GM12865 (cell line): ENCODE results near the gene FAP.

Experiments
- DNase-seq: peaks from one replicate; pipeline ENCODE4 v3.0.0; 2010; ENCODE audit warnings: low read depth
- H3K4me3 ChIP-seq: 2 replicates; pipeline ENCODE4 v1.5.1; 2011; ENCODE audit warnings: mild to moderate bottlenecking, low read depth, low read length, control low read depth
- TF ChIP-seq, protein P1 (sequence below): IDR thresholded peaks from 2 replicates; pipeline ENCODE4 v1.5.1; 2011; ENCODE audit warnings: low read length, control low read depth, low read depth, inconsistent platforms; ENCODE audit not compliant: insufficient read depth; ENCODE audit errors: missing control alignments

FAP gene

DNA sequence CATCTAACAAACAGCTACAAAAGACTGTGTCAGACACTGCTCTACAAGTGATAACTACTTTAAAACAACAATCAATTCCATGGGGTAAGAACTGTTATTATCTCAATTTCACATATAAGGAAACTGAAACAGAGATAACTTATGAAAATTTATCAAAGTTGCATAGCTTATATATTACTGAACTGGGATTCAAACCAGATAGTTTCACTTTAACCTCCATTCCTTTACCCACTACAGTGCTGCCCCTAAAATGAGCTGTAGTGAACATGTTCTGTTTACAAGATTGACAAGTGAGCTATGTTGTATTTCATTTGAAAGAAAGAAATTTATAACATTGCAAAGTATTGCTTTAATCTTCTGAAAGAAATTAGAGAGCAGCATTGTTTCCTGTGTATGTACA, 77.1 kb downstream of the FAP start:
- TF ChIP-seq, protein P1, sequence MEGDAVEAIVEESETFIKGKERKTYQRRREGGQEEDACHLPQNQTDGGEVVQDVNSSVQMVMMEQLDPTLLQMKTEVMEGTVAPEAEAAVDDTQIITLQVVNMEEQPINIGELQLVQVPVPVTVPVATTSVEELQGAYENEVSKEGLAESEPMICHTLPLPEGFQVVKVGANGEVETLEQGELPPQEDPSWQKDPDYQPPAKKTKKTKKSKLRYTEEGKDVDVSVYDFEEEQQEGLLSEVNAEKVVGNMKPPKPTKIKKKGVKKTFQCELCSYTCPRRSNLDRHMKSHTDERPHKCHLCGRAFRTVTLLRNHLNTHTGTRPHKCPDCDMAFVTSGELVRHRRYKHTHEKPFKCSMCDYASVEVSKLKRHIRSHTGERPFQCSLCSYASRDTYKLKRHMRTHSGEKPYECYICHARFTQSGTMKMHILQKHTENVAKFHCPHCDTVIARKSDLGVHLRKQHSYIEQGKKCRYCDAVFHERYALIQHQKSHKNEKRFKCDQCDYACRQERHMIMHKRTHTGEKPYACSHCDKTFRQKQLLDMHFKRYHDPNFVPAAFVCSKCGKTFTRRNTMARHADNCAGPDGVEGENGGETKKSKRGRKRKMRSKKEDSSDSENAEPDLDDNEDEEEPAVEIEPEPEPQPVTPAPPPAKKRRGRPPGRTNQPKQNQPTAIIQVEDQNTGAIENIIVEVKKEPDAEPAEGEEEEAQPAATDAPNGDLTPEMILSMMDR, result no peak
- H3K4me3 ChIP-seq, result no peak overlapping the region
- no peak for DNase-seq

- TF ChIP-seq, protein P1, result no peak
- no peak for DNase-seq
- H3K4me3 ChIP-seq, result no peak overlapping the region
Measured at GRCh38 chr2:162164802-162165201, 78.4 kb downstream of the FAP start.

- DNase-seq, result no peak
- TF ChIP-seq, protein P1, result no peak
- H3K4me3 ChIP-seq, result no peak overlapping the region
Measured at GRCh38 chr2:162159446-162159845, 83.8 kb downstream of the FAP start.

- H3K4me3 ChIP-seq, result no peak overlapping the region
- DNase-seq, result no peak
- TF ChIP-seq, protein P1, result no peak
Measured at GRCh38 chr2:162156149-162156548, 87.1 kb downstream of the FAP start.

DNA sequence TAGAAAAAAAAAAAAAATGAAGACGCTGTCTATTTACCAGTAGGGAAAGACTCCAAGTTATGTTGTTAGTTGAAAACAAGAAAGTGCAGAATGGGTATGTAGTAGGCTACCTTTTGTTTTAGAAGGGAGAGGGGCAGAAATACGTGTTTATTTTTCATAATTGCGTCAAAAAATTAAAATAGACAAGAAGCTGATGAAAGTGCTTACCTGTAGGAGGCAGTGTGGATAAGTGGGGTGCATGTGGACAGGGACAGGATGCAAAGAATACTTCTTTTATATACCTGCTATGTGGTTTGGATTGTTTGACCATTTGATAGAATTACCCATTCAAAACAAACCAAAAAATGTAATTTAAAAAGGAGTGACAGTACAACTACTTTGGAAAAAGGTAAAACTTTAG, 88.2 kb downstream of the FAP start:
- no peak for DNase-seq
- TF ChIP-seq, protein P1, result peak; percentile 8
- no peak overlapping the region for H3K4me3 ChIP-seq

DNA sequence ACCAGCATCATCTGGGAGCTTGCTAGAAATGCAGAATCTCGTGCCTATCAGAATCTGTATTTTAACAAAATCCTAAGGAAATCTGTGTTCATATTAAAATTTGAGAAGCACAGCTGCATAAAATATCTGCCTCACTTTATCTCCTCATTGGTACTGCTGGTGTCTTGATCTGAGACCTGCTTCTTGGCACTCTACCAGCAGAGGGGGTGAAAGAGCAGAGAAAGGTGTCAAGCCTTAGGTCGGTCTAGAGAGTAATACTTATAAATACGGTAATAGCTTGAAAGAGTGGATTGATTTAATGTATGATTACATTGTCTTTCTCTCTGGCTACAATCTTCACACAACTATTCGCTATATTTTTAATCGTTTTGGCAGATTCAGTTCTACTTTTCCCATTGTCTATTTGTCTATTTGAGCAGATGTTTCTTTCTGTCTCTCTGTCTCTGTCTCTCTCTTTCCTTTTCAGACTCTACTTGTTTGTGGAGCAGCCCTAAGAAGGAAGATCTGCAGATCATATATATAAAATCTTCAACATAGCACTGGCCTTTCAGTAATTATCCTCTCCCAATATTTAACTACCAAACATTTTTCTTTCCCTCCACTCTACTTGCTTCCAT, 89.5 kb downstream of the FAP start:
- no peak overlapping the region for H3K4me3 ChIP-seq
- TF ChIP-seq, protein P1, result peak; percentile 86
- DNase-seq, result peak; percentile 70

DNA sequence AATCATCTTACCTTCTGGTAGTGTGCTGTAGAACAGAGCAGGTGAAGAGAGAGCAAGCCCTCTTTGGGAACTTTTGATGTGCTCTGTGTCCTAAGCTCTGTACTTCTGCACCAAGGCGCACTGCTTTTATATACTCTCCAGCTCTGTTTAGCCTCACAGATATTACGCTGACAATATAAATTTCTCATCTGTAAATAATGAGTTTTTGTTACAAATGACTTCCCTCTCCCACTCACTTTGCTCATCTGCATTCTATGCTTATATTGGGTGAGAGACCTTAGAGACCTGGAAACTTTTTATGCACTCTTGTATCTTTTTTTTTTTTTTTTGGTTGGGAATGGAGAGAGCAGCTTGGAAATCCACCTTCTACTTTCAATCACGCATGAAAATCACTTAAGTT, 91.1 kb downstream of the FAP start, which contains the start of gene GCG:
GCG (minus strand) TSS at position 101 of the 400 bp plus-strand sequence. CDS start 3,069 bp downstream, outside the sequence.
- TF ChIP-seq, protein P1, result no peak
- H3K4me3 ChIP-seq, result no peak within 1 kb of the TSS
- no peak for DNase-seq
